HepG2 (cell line): ENCODE measurements around the gene DIAPH1. TPM values are rescaled to one million over a fixed set of nuclear protein-coding genes. Genes with fewer than 3 reads are reported as not detected.

Experiments used
- ELF1 ChIP-seq: sonication (generic); formaldehyde crosslinking; IDR thresholded peaks from 2 replicates; pipeline ENCODE4 v1.4.0; 2020; ENCODE audit warnings: missing genetic modification reagents
- HBP1 ChIP-seq: IDR thresholded peaks from 2 replicates; pipeline ENCODE4 v1.6.1; 2016; ENCODE audit warnings: low read depth, control low read depth
- KMT2B ChIP-seq: IDR thresholded peaks from 2 replicates; pipeline ENCODE4 v1.6.1; 2016; ENCODE audit warnings: missing genetic modification reagents, missing compliant biosample characterization
- MBD4 ChIP-seq: IDR thresholded peaks from 2 replicates; pipeline ENCODE4 v1.6.1; 2012; ENCODE audit warnings: low read length, inconsistent platforms, borderline replicate concordance
- SNAPC4 ChIP-seq: sonication (generic); formaldehyde crosslinking; IDR thresholded peaks from 2 replicates; pipeline ENCODE4 v1.4.0; 2020; ENCODE audit warnings: mild to moderate bottlenecking, missing genetic modification reagents
- TFE3 ChIP-seq: IDR thresholded peaks from 2 replicates; pipeline ENCODE4 v1.6.1; 2016
- ZNF292 ChIP-seq: sonication (generic); formaldehyde crosslinking; IDR thresholded peaks from 2 replicates; pipeline ENCODE4 v1.8.1; 2022; ENCODE audit warnings: mild to moderate bottlenecking, low read depth, missing genetic modification reagents, borderline replicate concordance
- ZNF331 ChIP-seq: sonication (generic); formaldehyde crosslinking; IDR thresholded peaks from 2 replicates; pipeline ENCODE4 v1.4.0; 2020; ENCODE audit warnings: missing genetic modification reagents
- ZNF512 ChIP-seq: sonication (generic); formaldehyde crosslinking; IDR thresholded peaks from 2 replicates; pipeline ENCODE4 v1.4.0; 2020; ENCODE audit warnings: mild to moderate bottlenecking, missing genetic modification reagents
- ZNF605 ChIP-seq: sonication (generic); formaldehyde crosslinking; IDR thresholded peaks from 2 replicates; pipeline ENCODE4 v1.8.0; 2022; ENCODE audit warnings: mild to moderate bottlenecking, missing genetic modification reagents
- ZNF883 ChIP-seq: sonication (generic); formaldehyde crosslinking; IDR thresholded peaks from 2 replicates; pipeline ENCODE4 v1.5.1; 2020; ENCODE audit warnings: mild to moderate bottlenecking, missing genetic modification reagents; ENCODE audit errors: not compliant biosample characterization
- ZZZ3 ChIP-seq: sonication (generic); formaldehyde crosslinking; IDR thresholded peaks from 2 replicates; pipeline ENCODE4 v1.4.0; 2020; ENCODE audit warnings: missing genetic modification reagents, mild to moderate bottlenecking, borderline replicate concordance
- polyA plus RNA-seq, 8 experiments: library from polyadenylated mRNA; depleted of rRNA in 3 of 8; stranded (reverse) in 7 of 8; unstranded in 1 of 8; fragments of >200 nt; fragmentation: Illumina TruSeq in 4 of 8; extraction: Trizol in 4 of 8; gene quantifications; 2 replicates each; pipeline versions ENCODE4 v1.2.1 to v1.2.3, GENCODE V29; 2011 to 2016; ENCODE audit warnings: low read depth in 4 of 8, missing spikeins in 1 of 8, mixed read lengths in 1 of 8; ENCODE audit not compliant: insufficient read depth in 1 of 8
- total RNA-seq, 5 experiments: library from RNA; depleted of rRNA; stranded (reverse); fragments of >200 nt; fragmentation: Illumina TruSeq; extraction: Trizol; gene quantifications; 2 replicates each; pipeline ENCODE4 v1.2.3, GENCODE V29; 2016; ENCODE audit warnings: low read depth in 1 of 5
- TF ChIP-seq, protein P1 (sequence below): sonication (generic); formaldehyde crosslinking; IDR thresholded peaks from 2 replicates; pipeline ENCODE4 v1.4.0; 2020; ENCODE audit warnings: missing genetic modification reagents, borderline replicate concordance

Gene DIAPH1
- total and polyA plus RNA-seq, 2 of the 13 experiments (the other 11 are each of a cell fraction or from before 2014, with no cell fraction given) = 25.1 to 33.9 TPM

DNA sequence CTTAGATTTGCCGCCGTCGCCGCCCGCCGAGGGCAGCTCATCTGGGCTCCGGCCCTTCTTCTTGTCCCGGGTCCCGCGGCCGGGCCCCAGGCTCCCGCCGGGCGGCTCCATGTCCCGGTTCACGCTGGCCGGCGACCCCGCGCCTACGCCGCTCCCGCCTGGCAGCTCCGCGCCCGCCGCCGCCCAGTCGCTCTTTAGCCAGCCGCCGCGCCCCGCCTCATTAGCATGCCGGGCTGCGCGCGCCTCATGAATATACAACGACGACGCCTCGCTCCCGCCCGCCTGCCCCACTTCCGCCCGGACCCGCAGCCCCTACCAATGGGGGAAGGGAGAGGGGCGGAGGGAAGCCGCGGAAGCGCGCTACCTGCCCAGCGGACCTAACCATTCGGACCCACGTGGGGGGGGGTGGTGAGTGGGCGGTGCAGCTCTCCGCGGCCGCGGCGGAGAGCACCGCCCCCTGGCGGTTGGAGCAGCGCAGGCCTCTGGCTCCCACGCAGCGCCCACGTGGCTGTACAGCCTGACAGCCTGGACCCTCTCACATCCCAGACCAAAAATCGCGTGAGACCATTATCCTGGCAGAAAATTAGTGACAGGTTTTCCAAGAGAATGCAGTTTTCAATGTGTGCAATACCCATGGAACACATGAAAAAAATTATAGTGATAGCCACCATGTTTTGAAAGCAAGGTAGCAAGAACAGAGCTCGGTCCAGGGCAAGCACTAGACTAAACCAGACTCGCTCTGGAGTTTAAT, at the start of gene DIAPH1 (continued):
- TF ChIP-seq SNAPC4 (peak; percentile 81; the same call in 1 of the 2 replicates), TFE3 (CRISPR knock-in tag) (peak; percentile 31; the same call in 1 of the 2 replicates), ZNF292 (CRISPR knock-in tag) (no peak), ELF1 (CRISPR knock-in tag) (peak; percentile 99), KMT2B (peak; percentile 85), MBD4 (no peak), ZNF331 (CRISPR knock-in tag) (peak; percentile 74; the same call in 1 of the 2 replicates), ZZZ3 (CRISPR knock-in tag) (peak; percentile 57; the same call in 1 of the 2 replicates), ZNF512 (CRISPR knock-in tag) (peak; percentile 23; the same call in 1 of the 2 replicates), ZNF605 (CRISPR knock-in tag) (0 out of 2 replicates have a peak, but pooled peaks have one; percentile 23), ZNF883 (CRISPR knock-in tag) (no peak), HBP1 (peak; percentile 89; the same call in 1 of the 2 replicates)
- TF ChIP-seq, protein P1, sequence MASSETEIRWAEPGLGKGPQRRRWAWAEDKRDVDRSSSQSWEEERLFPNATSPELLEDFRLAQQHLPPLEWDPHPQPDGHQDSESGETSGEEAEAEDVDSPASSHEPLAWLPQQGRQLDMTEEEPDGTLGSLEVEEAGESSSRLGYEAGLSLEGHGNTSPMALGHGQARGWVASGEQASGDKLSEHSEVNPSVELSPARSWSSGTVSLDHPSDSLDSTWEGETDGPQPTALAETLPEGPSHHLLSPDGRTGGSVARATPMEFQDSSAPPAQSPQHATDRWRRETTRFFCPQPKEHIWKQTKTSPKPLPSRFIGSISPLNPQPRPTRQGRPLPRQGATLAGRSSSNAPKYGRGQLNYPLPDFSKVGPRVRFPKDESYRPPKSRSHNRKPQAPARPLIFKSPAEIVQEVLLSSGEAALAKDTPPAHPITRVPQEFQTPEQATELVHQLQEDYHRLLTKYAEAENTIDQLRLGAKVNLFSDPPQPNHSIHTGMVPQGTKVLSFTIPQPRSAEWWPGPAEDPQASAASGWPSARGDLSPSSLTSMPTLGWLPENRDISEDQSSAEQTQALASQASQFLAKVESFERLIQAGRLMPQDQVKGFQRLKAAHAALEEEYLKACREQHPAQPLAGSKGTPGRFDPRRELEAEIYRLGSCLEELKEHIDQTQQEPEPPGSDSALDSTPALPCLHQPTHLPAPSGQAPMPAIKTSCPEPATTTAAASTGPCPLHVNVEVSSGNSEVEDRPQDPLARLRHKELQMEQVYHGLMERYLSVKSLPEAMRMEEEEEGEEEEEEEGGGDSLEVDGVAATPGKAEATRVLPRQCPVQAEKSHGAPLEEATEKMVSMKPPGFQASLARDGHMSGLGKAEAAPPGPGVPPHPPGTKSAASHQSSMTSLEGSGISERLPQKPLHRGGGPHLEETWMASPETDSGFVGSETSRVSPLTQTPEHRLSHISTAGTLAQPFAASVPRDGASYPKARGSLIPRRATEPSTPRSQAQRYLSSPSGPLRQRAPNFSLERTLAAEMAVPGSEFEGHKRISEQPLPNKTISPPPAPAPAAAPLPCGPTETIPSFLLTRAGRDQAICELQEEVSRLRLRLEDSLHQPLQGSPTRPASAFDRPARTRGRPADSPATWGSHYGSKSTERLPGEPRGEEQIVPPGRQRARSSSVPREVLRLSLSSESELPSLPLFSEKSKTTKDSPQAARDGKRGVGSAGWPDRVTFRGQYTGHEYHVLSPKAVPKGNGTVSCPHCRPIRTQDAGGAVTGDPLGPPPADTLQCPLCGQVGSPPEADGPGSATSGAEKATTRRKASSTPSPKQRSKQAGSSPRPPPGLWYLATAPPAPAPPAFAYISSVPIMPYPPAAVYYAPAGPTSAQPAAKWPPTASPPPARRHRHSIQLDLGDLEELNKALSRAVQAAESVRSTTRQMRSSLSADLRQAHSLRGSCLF (CRISPR knock-in tag) = no peak
